SIG-M5 treated with dmso at 0.1 percent for 504 hours (cell line): ENCODE measurements around the gene FOXK2.
"Not testable (repeated sequence)": the region's sequence is repeated elsewhere in the genome, so short reads cannot be mapped to it uniquely, and the experiment has no call there.

ENCODE experiments used
- DNase-seq: peaks from one replicate; lab custom pipeline; 2025; ENCODE audit not compliant: unreplicated experiment; lab: John Stamatoyannopoulos, UW

FOXK2 gene

GRCh38 chr17:82561429-82562035, 42.0 kb downstream of the FOXK2 start:
- no peak for DNase-seq

DNA sequence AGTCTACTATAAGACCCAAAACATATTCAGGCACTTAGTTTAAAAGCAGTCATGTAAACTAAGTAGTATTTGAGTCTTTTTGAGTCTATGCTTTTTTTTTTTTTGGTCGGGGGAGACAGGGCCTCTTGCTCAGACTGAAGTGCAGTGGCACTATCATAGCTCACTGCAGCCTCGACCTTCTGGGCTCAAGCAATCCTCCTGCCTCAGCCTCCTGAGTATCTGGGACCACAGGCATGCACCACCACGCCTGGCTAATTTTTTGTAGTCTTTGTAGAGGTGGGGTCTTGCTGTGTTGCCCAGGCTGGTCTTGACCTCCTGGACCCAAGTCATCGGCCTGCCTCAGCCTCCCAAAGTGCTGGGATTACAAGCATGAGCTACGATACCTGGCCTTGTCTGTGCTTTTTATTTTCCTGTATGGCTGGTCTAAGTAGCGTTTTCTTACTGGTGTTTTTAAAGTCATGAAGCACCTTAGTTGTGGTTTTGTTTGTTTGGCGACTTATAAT, 43.2 kb downstream of the FOXK2 start:
- DNase-seq = not testable (repeated sequence)

DNA sequence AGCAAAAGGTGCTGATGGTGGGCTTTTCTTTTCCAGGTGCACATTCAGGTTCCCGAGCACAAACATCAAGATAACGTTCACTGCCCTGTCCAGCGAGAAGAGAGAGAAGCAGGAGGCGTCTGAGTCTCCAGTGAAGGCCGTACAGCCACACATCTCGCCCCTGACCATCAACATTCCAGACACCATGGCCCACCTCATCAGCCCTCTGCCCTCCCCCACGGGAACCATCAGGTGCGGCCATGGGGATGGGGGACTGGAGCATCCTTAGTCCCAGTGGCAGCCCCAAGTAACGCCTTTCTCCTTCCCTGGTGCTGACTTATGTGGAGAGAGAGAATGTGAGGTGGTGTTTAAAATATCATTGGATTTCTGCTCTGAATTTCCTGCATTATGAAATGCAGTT, 43.8 kb downstream of the FOXK2 start:
- no peak for DNase-seq

GRCh38 chr17:82563745-82564144, 44.2 kb downstream of the FOXK2 start:
- DNase-seq = not testable (repeated sequence)

- no peak for DNase-seq
Observed at GRCh38 chr17:82564241-82564640, 44.7 kb downstream of the FOXK2 start.

- DNase-seq = no peak
Observed at GRCh38 chr17:82565551-82565950, 46.0 kb downstream of the FOXK2 start.

DNA sequence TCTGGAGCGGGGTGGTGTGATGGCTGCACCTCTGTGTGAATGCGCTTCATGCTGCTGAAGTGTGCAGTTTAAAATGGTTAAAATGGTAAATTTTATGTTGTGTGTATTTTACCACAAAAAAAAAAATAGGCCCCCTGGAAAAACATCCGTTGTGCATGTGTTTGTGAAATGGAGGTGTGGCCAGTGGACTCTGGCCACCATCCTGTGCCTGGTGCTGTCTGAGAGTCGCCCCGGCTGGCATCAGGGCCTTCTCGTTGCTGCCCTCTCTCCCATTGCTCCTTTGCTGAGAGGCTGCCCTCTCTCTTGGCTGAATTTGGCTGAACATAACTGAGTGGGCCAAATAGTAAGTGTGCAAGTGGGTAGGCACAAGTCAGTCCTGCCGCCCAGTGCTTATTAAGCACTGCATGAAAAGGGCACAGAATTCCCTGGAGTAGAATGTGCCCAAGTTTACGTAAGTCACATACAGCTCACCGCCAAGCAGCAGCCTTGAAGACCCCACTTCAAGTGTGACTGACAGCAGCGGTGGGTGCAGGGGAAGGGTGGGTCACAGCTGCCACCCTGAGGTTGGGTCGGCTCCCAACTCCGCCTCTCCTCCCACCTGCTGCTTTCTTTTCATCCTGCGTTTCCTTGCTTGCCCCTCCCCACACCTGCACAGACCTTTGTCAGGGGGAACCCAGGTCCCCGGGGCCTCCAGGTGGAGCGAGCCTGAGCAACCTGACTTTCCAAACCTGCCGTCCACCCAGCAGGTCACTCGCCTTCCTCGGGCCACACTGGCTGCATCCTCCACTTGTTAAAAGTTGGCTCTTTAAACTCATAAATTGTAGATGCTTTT, 46.8 kb downstream of the FOXK2 start:
- DNase-seq = no peak

DNA sequence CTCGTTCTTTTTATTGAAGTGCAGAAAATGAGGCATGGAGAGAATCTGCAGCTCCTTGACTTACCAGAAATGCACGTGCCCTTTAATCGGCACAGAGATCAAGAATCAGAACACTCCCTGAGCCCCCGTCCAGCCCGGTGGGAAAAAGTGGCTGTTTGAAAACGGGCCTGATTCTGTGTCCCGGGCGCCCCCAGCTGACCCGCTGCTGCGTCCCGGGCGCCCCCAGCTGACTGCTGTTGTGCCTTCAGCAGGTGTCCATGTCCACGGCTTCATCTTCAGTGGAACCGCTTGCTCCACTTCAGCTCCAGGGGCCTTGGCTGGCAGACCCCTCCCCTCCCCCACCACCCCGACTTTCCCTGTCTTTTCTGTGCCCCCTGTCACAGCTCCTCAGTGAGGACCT, 47.8 kb downstream of the FOXK2 start:
- DNase-seq = no peak

GRCh38 chr17:82568997-82569393, 49.5 kb downstream of the FOXK2 start:
- DNase-seq = no peak

DNA sequence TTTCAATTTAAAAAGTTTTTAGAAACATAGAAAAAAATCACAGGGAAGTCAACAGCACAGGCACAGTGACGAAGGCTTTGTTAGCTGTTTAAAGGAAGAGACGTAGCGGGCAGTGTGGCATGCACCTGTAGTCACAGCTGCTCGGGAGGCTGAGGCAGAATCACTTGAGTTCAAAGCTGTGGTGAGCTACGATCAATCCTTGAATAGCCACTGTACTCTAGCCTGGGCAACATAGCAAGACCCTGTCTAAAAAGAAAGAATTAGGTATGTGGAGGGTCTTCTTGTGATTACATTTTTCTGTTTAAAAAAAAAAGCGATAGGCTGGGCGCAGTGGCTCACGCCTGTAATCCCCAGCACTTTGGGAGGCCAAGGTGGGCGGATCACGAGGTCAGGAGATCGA, 50.1 kb downstream of the FOXK2 start:
- no peak for DNase-seq

GRCh38 chr17:82570277-82570676, 50.7 kb downstream of the FOXK2 start:
- DNase-seq = no peak

GRCh38 chr17:82571855-82572254, 52.3 kb downstream of the FOXK2 start:
- DNase-seq = no peak

- no peak for DNase-seq
Observed at GRCh38 chr17:82574041-82574440, 54.5 kb downstream of the FOXK2 start.

DNA sequence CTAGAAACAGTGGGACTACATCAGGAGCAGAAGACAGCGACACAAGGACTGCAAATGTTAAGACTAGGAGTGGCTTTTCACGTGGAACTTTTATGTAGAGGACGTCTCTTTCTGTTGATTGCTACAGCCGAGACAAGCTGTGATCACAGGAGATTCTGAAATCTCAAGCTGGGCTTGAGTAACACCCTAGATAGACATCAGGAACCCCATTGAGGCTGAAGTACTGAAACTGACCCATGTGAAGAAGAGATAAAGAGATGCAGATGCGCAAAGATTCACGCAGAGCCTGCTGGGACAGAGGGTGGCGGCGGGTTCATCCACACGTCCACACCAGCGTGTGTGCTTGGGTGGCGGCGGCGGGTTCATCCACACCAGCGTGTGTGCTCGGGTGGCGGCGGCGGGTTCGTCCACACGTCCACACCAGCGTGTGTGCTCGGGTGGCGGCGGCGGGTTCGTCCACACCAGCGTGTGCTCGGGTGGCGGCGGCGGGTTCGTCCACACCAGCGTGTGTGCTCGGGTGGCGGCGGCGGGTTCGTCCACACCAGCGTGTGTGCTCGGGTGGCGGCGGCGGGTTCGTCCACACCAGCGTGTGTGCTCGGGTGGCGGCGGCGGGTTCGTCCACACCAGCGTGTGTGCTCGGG, 56.2 kb downstream of the FOXK2 start:
- not testable (repeated sequence) for DNase-seq

GRCh38 chr17:82577300-82577699, 57.8 kb downstream of the FOXK2 start:
- no peak for DNase-seq

- DNase-seq = not testable (repeated sequence)
Observed at GRCh38 chr17:82579969-82580368, 60.4 kb downstream of the FOXK2 start.

DNA sequence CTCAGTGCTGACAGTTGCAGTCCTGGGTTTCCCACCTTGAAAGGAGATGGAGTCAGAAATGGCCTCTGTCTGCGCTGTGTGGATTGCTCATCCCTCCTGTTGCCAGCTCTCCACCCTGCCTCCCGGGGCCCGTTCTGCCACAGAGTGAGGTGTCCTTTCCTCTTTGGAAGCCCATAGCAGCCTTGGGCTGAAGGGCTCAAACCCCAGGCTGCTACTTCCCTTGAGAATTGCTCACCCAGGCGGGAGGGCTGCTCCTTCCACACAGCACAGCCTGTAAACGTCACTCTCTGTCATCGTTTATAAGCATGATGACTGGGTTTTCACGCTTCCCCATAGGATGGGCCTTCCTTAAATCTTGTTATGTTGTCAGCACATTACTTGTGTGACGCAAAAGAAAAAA, 62.7 kb downstream of the FOXK2 start:
- DNase-seq = no peak

DNA sequence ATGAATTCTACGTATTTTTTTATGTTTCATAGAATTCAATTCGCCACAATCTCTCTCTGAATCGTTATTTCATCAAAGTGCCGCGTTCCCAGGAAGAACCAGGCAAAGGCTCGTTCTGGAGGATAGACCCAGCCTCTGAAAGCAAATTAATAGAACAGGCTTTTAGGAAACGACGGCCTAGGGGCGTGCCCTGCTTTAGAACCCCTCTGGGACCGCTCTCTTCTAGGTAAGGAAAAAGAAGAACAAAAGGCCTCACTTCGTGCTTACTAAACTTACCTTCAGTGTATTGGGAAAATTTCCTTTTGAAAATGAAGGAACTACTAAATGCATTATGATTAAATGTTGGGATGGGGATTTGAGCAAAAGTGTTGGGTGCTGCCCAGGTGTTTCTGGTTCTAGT, 63.2 kb downstream of the FOXK2 start:
- DNase-seq = no peak

DNA sequence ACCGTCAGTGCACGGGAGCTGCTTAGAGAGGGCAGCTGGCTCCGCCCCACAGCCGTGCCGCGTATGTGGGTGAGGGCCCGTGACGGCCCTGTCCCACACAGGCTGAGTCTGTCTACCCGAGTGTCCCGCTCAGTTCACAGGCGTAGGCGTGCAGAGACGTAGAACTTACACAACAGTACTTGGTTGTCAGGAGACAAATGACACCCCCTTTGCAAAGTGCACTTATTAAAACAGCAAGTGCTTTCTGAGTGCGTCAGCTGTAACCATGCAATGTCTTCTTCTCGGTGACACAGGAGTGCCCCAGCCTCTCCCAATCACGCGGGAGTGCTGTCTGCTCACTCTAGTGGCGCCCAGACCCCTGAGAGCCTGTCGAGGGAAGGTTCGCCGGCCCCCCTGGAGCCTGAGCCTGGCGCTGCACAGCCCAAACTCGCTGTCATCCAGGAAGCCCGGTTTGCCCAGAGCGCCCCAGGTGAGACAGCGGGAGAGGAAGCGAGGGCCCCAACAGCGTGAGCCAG, 64.2 kb downstream of the FOXK2 start:
- no peak for DNase-seq

- not testable (repeated sequence) for DNase-seq
Observed at GRCh38 chr17:82585935-82586575, 66.5 kb downstream of the FOXK2 start.

GRCh38 chr17:82586576-82587233, 67.2 kb downstream of the FOXK2 start:
- no peak for DNase-seq
